KMS-11 (cell line): ENCODE results near the gene NINJ1.
"Not testable (repeated sequence)": the region's sequence is repeated elsewhere in the genome, so short reads cannot be mapped to it uniquely, and the experiment has no call there.

Experiments
- H2AFZ ChIP-seq: fragments of 200-600 bp; sonication (generic); 2 replicates; pipeline ENCODE4 v1.6.1; 2016; ENCODE audit warnings: antibody characterized with exemption, mixed run types, low read depth
- H3K27ac ChIP-seq: fragments of 200-600 bp; sonication (generic); 2 replicates; pipeline ENCODE4 v1.6.1; 2016; ENCODE audit warnings: mild to moderate bottlenecking, mixed run types
- H3K27me3 ChIP-seq: fragments of 200-600 bp; sonication (generic); 2 replicates; pipeline ENCODE4 v1.6.1; 2017; ENCODE audit warnings: mild to moderate bottlenecking, low read depth, mixed run types, moderate library complexity; ENCODE audit not compliant: insufficient read depth
- H3K36me3 ChIP-seq: fragments of 200-600 bp; sonication (generic); 2 replicates; pipeline ENCODE4 v1.6.1; 2017; ENCODE audit warnings: mild to moderate bottlenecking, mixed run types; ENCODE audit not compliant: insufficient read depth
- H3K4me1 ChIP-seq: fragments of 200-600 bp; sonication (generic); 2 replicates; pipeline ENCODE4 v1.6.1; 2016; ENCODE audit warnings: mild to moderate bottlenecking, low read depth, mixed run types; ENCODE audit not compliant: poor library complexity, severe bottlenecking
- H3K4me2 ChIP-seq: fragments of 200-600 bp; sonication (generic); 2 replicates; pipeline ENCODE4 v1.7.0; 2016; ENCODE audit warnings: mild to moderate bottlenecking, mixed run types
- H3K4me3 ChIP-seq: fragments of 200-600 bp; sonication (generic); IDR thresholded peaks from 2 replicates; pipeline ENCODE4 v1.6.1; 2017; ENCODE audit warnings: low read depth, low read length, mixed read lengths; ENCODE audit not compliant: insufficient read depth
- H3K79me2 ChIP-seq: fragments of 200-600 bp; sonication (generic); 2 replicates; pipeline ENCODE4 v1.6.1; 2016; ENCODE audit warnings: low read depth, mixed run types; ENCODE audit not compliant: insufficient read depth
- H3K9ac ChIP-seq: fragments of 200-600 bp; sonication (generic); 2 replicates; pipeline ENCODE4 v1.6.1; 2016; ENCODE audit warnings: mild to moderate bottlenecking, mixed run types
- H4K20me1 ChIP-seq: fragments of 200-600 bp; sonication (generic); 2 replicates; pipeline ENCODE4 v1.6.1; 2016; ENCODE audit warnings: mild to moderate bottlenecking, mixed run types; ENCODE audit not compliant: insufficient read depth
- CTCF ChIP-seq: fragments of 200-600 bp; sonication (generic); conservative IDR thresholded peaks from 2 replicates; pipeline ENCODE4 v1.6.1; 2017; ENCODE audit warnings: low read depth, mild to moderate bottlenecking, antibody characterized with exemption, low read length, moderate library complexity, mixed read lengths

NINJ1 gene

GRCh38 chr9:93105620-93106019 is 28.4 kb downstream of the NINJ1 start:
- Histone ChIP-seq H3K4me1 (peaks cover 8% of the 10 kb centered on the region), H3K4me3 (no peak overlapping the region), H3K79me2 (no peaks in the 10 kb centered on the region), H3K4me2 (no peak overlapping the region), H3K36me3 (no peaks in the 10 kb centered on the region), H3K9ac (no peak overlapping the region), H3K27ac (no peak overlapping the region), H2AFZ (no peak overlapping the region), H3K27me3 (no peaks in the 10 kb centered on the region), H4K20me1 (no peaks in the 10 kb centered on the region)
- TF ChIP-seq CTCF: no peak

- H3K27me3 ChIP-seq, H3K4me3 ChIP-seq, H3K4me1 ChIP-seq, H3K4me2 ChIP-seq, H2AFZ ChIP-seq, H3K79me2 ChIP-seq, H4K20me1 ChIP-seq, H3K27ac ChIP-seq, H3K36me3 ChIP-seq, H3K9ac ChIP-seq: not testable (repeated sequence)
These were observed 33.0 kb downstream of the NINJ1 start for GRCh38 chr9:93101086-93101485.

- H3K9ac ChIP-seq: no peak overlapping the region
- TF ChIP-seq CTCF: no peak
These were observed 33.8 kb downstream of the NINJ1 start for GRCh38 chr9:93100276-93100636.

GRCh38 chr9:93099551-93100275 is 34.3 kb downstream of the NINJ1 start:
- no peak overlapping the region for H3K4me2 ChIP-seq
- no peak overlapping the region for H2AFZ ChIP-seq
- no peak overlapping the region for H3K27ac ChIP-seq
- H3K79me2 ChIP-seq: no peaks in the 10 kb centered on the region
- no peaks in the 10 kb centered on the region for H3K36me3 ChIP-seq
- no peak overlapping the region for H3K9ac ChIP-seq
- H3K27me3 ChIP-seq: no peaks in the 10 kb centered on the region
- no peaks in the 10 kb centered on the region for H4K20me1 ChIP-seq
- no peak for TF ChIP-seq CTCF
- H3K4me3 ChIP-seq: no peak overlapping the region
- peaks cover 16% of the 10 kb centered on the region for H3K4me1 ChIP-seq

More at GRCh38 chr9:93100276-93100636, 33.8 kb downstream of the NINJ1 start:
- no peaks in the 10 kb centered on the region for H4K20me1 ChIP-seq
- H3K79me2 ChIP-seq: no peaks in the 10 kb centered on the region
- H2AFZ ChIP-seq: no peak overlapping the region
- peaks cover 10% of the 10 kb centered on the region for H3K4me1 ChIP-seq
- no peak overlapping the region for H3K27ac ChIP-seq
- H3K4me3 ChIP-seq: no peak overlapping the region
- no peaks in the 10 kb centered on the region for H3K36me3 ChIP-seq
- no peak overlapping the region for H3K4me2 ChIP-seq
- H3K27me3 ChIP-seq: no peaks in the 10 kb centered on the region

GRCh38 chr9:93098236-93098946 is 35.7 kb downstream of the NINJ1 start:
- Histone ChIP-seq H3K79me2 (no peaks in the 10 kb centered on the region), H3K36me3 (no peaks in the 10 kb centered on the region), H3K4me1 (peaks cover 29% of the 10 kb centered on the region), H3K27me3 (no peaks in the 10 kb centered on the region), H2AFZ (no peak overlapping the region), H3K4me2 (no peak overlapping the region), H3K27ac (no peak overlapping the region), H4K20me1 (no peaks in the 10 kb centered on the region), H3K4me3 (no peak overlapping the region), H3K9ac (no peak overlapping the region)
- no peak for TF ChIP-seq CTCF
